ENCODE data around the gene DDX4.

GRCh38 chr5:55860288-55860687, 122.4 kb downstream of the DDX4 start:
- TF ChIP-seq CTCF (conservative IDR thresholded peaks at IDR 0.05; ENCODE audit: low read depth, low read length) (no peak), EZH2 (IDR thresholded peaks at IDR 0.05; ENCODE audit: borderline replicate concordance, low read depth, low read length, poor library complexity, severe bottlenecking) (no peak)

Measured in A673 (cell line).